Right renal cortex interstitium (tissue), 3 donors: Measurements from ENCODE around the gene TSSK3. TPM values are rescaled to one million over a fixed set of nuclear protein-coding genes. Genes with fewer than 3 reads are reported as not detected.
A peak's percentile ranks its signal among the peaks of the same experiment; 100 is the strongest.
"Not testable (repeated sequence)": the region's sequence is repeated elsewhere in the genome, so short reads cannot be mapped to it uniquely, and the experiment has no call there.

Experiments
- DNase-seq, 3 donors: peaks; one replicate each; pipeline ENCODE4 v3.0.0-alpha.2; 2013; ENCODE audit warnings: low read depth in 3 of 3, low spot score in 2 of 3
- polyA plus RNA-seq, 3 donors: library from polyadenylated mRNA; unstranded; fragments of 120-200 nt; gene quantifications; one replicate each; pipeline ENCODE4 v1.2.1, GENCODE V29; 2013; ENCODE audit not compliant: insufficient read length in 3 of 3

Gene TSSK3
- polyA plus RNA-seq, 3 donors = 1.2 to 2.1 (median 1.3) TPM

GRCh38 chr1:32394890-32395432, 32.6 kb downstream of the TSSK3 start:
- no peak for DNase-seq

DNA sequence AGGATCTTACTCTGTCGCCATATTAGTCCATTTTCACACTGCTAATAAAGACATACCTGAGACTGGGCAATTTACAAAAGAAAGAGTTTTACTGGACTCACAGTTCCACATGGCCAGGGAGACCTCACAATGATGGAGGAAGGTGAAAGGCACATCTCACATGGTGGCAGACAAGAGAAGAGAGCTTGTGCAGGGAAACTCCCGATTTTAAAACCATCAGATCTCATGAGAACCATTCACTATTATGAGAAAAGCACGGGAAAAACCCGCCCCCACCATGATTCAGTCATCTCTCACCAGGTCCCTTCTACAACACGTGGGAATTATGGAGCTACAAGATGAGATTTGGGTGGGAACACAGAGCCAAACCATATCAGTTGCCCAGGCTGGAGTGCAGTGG, 34.2 kb downstream of the TSSK3 start:
- DNase-seq = not testable (repeated sequence)

DNA sequence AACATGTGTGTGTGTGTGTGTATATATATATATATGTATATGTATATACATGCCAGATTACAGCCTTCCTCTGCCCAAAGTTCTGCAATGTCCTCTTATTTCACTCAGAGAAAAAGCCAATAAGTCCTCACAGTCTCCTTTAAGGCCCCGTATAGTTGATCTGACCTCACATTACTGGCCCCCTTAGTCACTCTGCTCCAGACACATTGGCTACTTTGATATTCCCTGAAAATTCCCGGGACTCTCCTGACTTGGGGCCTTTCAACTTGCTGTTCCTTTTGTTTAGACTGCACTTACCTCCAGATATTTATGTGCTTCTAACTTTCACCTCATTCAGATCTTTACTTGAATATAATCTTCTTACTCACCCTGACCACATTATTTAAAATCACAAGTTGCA, 36.1 kb downstream of the TSSK3 start:
- no peak for DNase-seq

GRCh38 chr1:32399843-32400242, 37.5 kb downstream of the TSSK3 start:
- DNase-seq = no peak

DNA sequence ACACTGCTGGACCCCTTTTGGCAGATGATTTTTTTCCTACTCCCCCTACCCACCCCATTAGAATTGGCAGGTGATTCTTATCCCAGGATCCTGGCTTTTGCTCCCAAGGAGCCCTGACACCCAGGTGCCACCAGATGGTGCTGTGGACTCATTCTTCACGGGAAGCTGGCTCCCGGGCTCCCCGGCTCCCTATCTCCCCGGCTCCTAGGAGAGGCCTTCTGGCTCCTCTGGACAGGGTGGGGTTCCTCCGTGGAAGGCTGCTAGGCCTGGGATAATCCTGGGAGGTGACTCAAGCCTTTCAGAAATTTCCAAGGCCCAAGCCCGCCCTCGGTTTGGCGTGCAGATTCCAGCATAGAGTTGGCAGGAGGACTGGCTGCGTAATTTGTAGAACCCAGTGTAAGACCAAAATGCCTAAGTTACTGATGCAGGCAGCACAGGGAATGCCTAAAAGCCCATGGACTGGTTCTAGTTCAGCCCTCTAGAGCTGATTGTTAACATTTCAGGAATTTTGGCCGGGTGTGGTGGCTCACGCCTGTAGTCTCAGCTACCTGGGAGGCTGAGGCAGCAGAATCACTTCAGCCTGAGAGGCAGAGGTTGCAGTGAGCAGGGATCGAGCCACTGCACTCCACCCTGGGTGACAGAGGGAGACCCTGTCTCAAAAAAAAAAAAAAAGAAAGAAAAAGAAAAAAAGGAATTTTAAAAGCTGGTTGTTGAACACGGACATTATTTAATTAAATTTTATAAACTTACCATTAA, 38.7 kb downstream of the TSSK3 start:
- DNase-seq = peak; percentile 66 to 68 (median 67)

- no peak for DNase-seq
Measured at GRCh38 chr1:32404946-32405345, 42.6 kb downstream of the TSSK3 start.

GRCh38 chr1:32405672-32406467, 43.5 kb downstream of the TSSK3 start:
- no peak for DNase-seq

DNA sequence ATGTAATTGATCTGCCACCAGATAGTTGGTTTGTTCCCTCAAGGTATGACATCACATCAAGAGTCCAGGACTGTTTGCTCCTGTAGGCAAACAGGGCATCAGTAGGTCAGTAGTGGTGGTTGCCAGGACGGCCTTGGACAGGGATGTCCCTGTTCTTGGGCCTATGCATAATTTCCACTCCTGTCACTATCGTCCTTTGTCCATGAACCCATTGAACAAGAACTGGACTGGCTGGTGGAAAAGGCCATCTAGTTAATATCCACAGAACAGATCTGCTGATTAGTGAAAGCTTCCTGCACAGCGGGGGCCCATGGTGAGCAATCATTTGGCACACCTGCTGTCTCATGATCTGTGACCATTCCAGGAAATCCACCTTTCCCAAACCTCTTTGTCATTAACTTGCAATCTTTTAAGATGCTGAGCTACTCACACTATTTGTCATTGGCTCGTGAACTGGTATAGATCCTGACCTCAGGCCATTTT, 44.3 kb downstream of the TSSK3 start:
- no peak for DNase-seq

DNA sequence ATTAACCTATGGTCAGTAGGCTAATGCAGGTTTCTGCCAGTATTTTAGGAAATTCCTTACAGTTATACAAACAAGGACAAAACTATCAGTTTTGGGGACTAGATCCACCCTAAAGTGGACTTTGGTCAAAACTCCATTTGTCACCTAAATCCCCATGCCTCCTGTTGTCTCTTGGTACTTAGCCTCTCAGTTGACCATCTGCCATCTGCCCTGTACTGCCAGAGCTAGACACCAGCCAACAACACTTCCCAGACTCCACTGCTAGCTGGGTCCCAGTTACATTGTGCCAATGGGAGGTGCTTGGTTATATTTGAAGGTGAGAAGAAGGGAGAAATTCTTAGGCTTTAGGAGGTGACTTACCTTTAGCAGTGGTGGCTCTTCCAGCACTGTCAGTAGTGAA, 48.9 kb downstream of the TSSK3 start:
- no peak for DNase-seq

DNA sequence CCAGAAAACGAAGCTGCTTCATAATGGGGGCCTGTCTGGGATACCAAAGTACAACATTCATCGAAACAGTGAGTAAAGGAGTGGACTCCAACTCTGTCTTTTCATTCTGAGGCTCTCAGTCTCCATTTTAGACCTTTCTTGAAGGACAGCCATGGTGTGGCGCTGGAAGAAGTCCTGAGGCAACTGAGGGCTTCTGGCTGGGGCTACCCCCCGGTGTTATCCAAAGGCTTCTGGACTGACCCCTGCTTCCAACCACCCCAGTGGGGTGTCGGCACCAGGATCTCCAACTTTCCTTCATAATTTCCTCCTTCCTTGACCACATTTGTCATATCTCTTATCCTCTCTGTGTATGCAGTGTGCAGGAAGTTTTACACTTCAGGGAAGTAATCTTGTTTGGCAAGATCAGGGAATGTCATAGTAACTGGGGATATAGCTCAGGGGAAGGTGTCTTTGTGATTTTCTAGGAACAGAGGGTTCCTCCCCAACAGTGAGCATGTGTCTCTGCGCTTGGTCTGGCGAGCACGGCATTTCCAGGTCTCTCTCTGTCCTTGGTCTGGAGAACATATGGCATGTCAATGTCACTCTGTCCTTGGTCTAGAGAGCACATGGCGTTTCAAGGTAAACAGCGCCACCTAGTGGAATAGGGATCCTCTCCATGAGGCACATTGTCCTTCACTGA, 51.3 kb downstream of the TSSK3 start:
- DNase-seq = no peak

Other genes with a start within 250 kb of the TSSK3 start
- gene TXLNA, start 182.9 kb upstream of the TSSK3 start, polyA plus RNA-seq = 10 to 100 TPM; 44.8 to 45.2 (median 44.9) TPM
- 10 to 100 TPM; 19.2 to 22.1 (median 21.8) TPM for gene CCDC28B, start 161.9 kb upstream of the TSSK3 start, polyA plus RNA-seq
- 1 to 10 TPM; 6.8 to 7.2 (median 7.2) TPM for gene IQCC, start 156.9 kb upstream of the TSSK3 start, polyA plus RNA-seq
- under 1 TPM; 0.37 to 0.74 (median 0.62) TPM for gene DCDC2B, start 153.4 kb upstream of the TSSK3 start, polyA plus RNA-seq
- 10 to 100 TPM; 21.1 to 27.3 (median 23.6) TPM for gene TMEM234, start 140.2 kb upstream of the TSSK3 start, polyA plus RNA-seq
- 100 to 1,000 TPM; 177 to 208 (median 192) TPM for gene EIF3I, start 140.1 kb upstream of the TSSK3 start, polyA plus RNA-seq
- 1 to 10 TPM; 7.1 to 10.0 (median 8.7) TPM for gene FAM167B, start 115.3 kb upstream of the TSSK3 start, polyA plus RNA-seq
- gene LCK, start 111.3 kb upstream of the TSSK3 start, polyA plus RNA-seq = 1 to 10 TPM; 4.5 to 6.3 (median 5.2) TPM
- gene HDAC1, start 70.5 kb upstream of the TSSK3 start, polyA plus RNA-seq = 100 to 1,000 TPM; 173 to 203 (median 193) TPM
- gene MARCKSL1, start 26.3 kb upstream of the TSSK3 start, polyA plus RNA-seq = 100 to 1,000 TPM; 391 to 445 (median 436) TPM
- 1 to 10 TPM; 3.0 to 4.3 (median 4.1) TPM for gene FAM229A, start 54 bp upstream of the TSSK3 start, polyA plus RNA-seq
- 10 to 100 TPM; 58.8 to 60.3 (median 59.5) TPM for gene BSDC1, start 31.9 kb downstream of the TSSK3 start, polyA plus RNA-seq
- 1 to 10 TPM in 1 of 3 donors, under 1 TPM in 2; 0.89 to 1.1 (median 1.00) TPM for gene ZBTB8B, start 102.5 kb downstream of the TSSK3 start, polyA plus RNA-seq
- 10 to 100 TPM; 17.7 to 18.1 (median 18.0) TPM for gene ZBTB8A, start 176.9 kb downstream of the TSSK3 start, polyA plus RNA-seq